CD8-positive, alpha-beta memory T cell (primary cell): ENCODE data around the gene NDUFB5. TPM values are rescaled to one million over a fixed set of nuclear protein-coding genes. Genes with fewer than 3 reads are reported as not detected.

ENCODE experiments used
- CTCF ChIA-PET: fragments of 350-600 bp; sonication (Branson Sonifier 250); formaldehyde crosslinking; loops from one replicate; lab custom pipeline; 2021; ENCODE audit warnings: antibody characterized with exemption; lab: Charles Lee
- POLR2A ChIA-PET: fragments of 350-600 bp; sonication (Branson Sonifier 250); formaldehyde crosslinking; loops from one replicate; lab custom pipeline; 2021; ENCODE audit warnings: antibody characterized with exemption; lab: Charles Lee
- DNase-seq, 5 donors: peaks; one replicate each; pipeline versions ENCODE4 v3.0.0 to v3.0.0-alpha.2; 2020 to 2022; ENCODE audit warnings: mixed read lengths in 1 of 5
- H3K27ac ChIP-seq: one replicate; pipeline ENCODE4 v1.7.0; 2013; ENCODE audit warnings: low read depth, mild to moderate bottlenecking, low read length, moderate library complexity
- H3K27me3 ChIP-seq: 2 replicates; pipeline ENCODE4 v1.7.0; 2013; ENCODE audit warnings: low read length, mild to moderate bottlenecking; ENCODE audit not compliant: insufficient read depth, poor library complexity, severe bottlenecking
- H3K36me3 ChIP-seq: 2 replicates; pipeline ENCODE4 v1.7.0; 2013; ENCODE audit warnings: mild to moderate bottlenecking, low read length, moderate library complexity; ENCODE audit not compliant: insufficient read depth
- H3K4me1 ChIP-seq: 2 replicates; pipeline ENCODE4 v1.7.0; 2013; ENCODE audit warnings: mild to moderate bottlenecking, low read length, moderate library complexity; ENCODE audit not compliant: insufficient read depth
- H3K4me3 ChIP-seq: 2 replicates; pipeline ENCODE4 v1.7.0; 2013; ENCODE audit warnings: mild to moderate bottlenecking, low read length
- H3K9me3 ChIP-seq: 2 replicates; pipeline ENCODE4 v1.7.0; 2013; ENCODE audit warnings: mild to moderate bottlenecking, low read length
- H3K27ac Mint-ChIP-seq, 8 donors: one replicate each; pipeline ENCODE4 v1.8.0; 2020 to 2021; ENCODE audit warnings: mixed read lengths in 8 of 8, mild to moderate bottlenecking in 6 of 8, inconsistent platforms in 3 of 8, moderate library complexity in 3 of 8
- H3K27me3 Mint-ChIP-seq, 2 donors: one replicate each; pipeline ENCODE4 v1.8.0; 2020 to 2021; ENCODE audit warnings: mixed read lengths in 2 of 2, mild to moderate bottlenecking in 1 of 2, moderate library complexity in 1 of 2
- H3K36me3 Mint-ChIP-seq, 3 donors: one replicate each; pipeline ENCODE4 v1.8.0; 2020 to 2021; ENCODE audit warnings: mixed read lengths in 3 of 3, inconsistent platforms in 1 of 3, mild to moderate bottlenecking in 1 of 3
- H3K4me1 Mint-ChIP-seq, 3 donors: one replicate each; pipeline ENCODE4 v1.8.0; 2020 to 2021; ENCODE audit warnings: mixed read lengths in 3 of 3, inconsistent platforms in 1 of 3, mild to moderate bottlenecking in 1 of 3
- H3K4me3 Mint-ChIP-seq, 7 donors: one replicate each; pipeline ENCODE4 v1.8.0; 2020 to 2021; ENCODE audit warnings: mixed read lengths in 7 of 7, mild to moderate bottlenecking in 6 of 7, moderate library complexity in 4 of 7, inconsistent platforms in 2 of 7
- H3K9me3 Mint-ChIP-seq, 5 donors: one replicate each; pipeline ENCODE4 v1.8.0; 2020 to 2022; ENCODE audit warnings: mixed read lengths in 5 of 5, mild to moderate bottlenecking in 3 of 5, moderate library complexity in 2 of 5, inconsistent platforms in 1 of 5
- polyA plus RNA-seq: library from polyadenylated mRNA; unstranded; fragments of 300-500 nt; fragmentation: Illumina TruSeq; gene quantifications from one replicate; pipeline ENCODE4 v1.2.3, GENCODE V29; 2021
- total RNA-seq, 2 experiments: library from RNA; stranded (reverse); gene quantifications; one replicate each; pipeline ENCODE4 v1.2.3, GENCODE V29; 2021

Gene NDUFB5
- total and polyA plus RNA-seq, 3 experiments from 2014 or later: 66.5 to 126 (median 110) TPM

GRCh38 chr3:179589143-179589542, 15.5 kb upstream of the NDUFB5 start:
- Histone ChIP-seq H3K4me1 (no peaks in the 10 kb centered on the region), H3K27ac (no peak overlapping the region), H3K9me3 (no peaks in the 10 kb centered on the region), H3K36me3 (peaks cover 22% of the 10 kb centered on the region), H3K27me3 (no peaks in the 10 kb centered on the region), H3K4me3 (no peak overlapping the region)
- Mint-ChIP-seq H3K27ac (peak overlapping the region in 3 of 8 donors; percentile 39 to 69 (median 63)), H3K36me3 (peaks cover 0 to 75% (median 12%) of the 10 kb centered on the region in 3 donors), H3K9me3 (no peaks in the 10 kb centered on the region), H3K4me1 (no peaks in the 10 kb centered on the region), H3K27me3 (no peaks in the 10 kb centered on the region), H3K4me3 (no peak overlapping the region)
- ChIA-PET CTCF (interaction anchor here (1.2 kb wide), 1 partner anchor 21 kb away, joined by 3 read pairs; no protein-coding TSS in a partner anchor), POLR2A (no interaction called here)
- no peak for DNase-seq

DNA sequence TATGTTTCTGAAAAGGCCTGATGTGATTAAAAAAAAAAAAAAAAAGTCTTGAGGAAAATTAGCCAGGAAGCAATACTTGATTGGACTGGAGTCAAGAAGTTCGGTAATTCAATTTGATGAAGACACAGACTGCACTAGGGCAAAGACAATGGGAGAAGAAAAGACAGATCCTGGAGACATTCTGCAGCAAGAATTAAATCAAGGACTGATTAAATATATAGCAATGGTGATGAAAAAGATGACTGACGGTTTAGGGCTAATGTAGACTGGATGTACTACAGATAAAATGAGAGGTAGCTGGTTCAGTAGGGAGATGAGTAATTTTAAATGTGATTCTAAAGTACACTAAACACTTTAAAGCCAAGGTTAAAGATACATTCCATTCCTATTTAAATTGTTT, 13.9 kb upstream of the NDUFB5 start:
- Histone ChIP-seq H3K9me3 (no peaks in the 10 kb centered on the region), H3K27me3 (no peaks in the 10 kb centered on the region), H3K27ac (no peak overlapping the region), H3K4me1 (no peaks in the 10 kb centered on the region), H3K4me3 (no peak overlapping the region), H3K36me3 (peaks cover 24% of the 10 kb centered on the region)
- no peaks in the 10 kb centered on the region for H3K27me3 Mint-ChIP-seq
- no peak for DNase-seq
- peaks cover 0 to 2% (median 0%) of the 10 kb centered on the region in 3 donors for H3K4me1 Mint-ChIP-seq
- H3K27ac Mint-ChIP-seq: peak overlapping the region in 3 of 8 donors; percentile 6 to 52 (median 47)
- ChIA-PET CTCF (interaction anchor here (1.4 kb wide), 1 partner anchor 16 kb away, joined by 3 read pairs; no protein-coding TSS in a partner anchor), POLR2A (no interaction called here)
- H3K4me3 Mint-ChIP-seq: no peak overlapping the region
- H3K36me3 Mint-ChIP-seq: peaks cover 0 to 81% (median 12%) of the 10 kb centered on the region in 3 donors
- no peaks in the 10 kb centered on the region for H3K9me3 Mint-ChIP-seq

GRCh38 chr3:179591313-179591712, 13.3 kb upstream of the NDUFB5 start:
- no peaks in the 10 kb centered on the region for H3K4me1 ChIP-seq
- Mint-ChIP-seq H3K36me3 (peaks cover 0 to 79% (median 11%) of the 10 kb centered on the region in 3 donors), H3K4me3 (no peak overlapping the region), H3K4me1 (peaks cover 0 to 4% (median 0%) of the 10 kb centered on the region in 3 donors), H3K9me3 (no peaks in the 10 kb centered on the region), H3K27ac (peak overlapping the region in 1 of 8 donors; percentile 46), H3K27me3 (no peaks in the 10 kb centered on the region)
- H3K4me3 ChIP-seq: no peak overlapping the region
- H3K36me3 ChIP-seq: peaks cover 27% of the 10 kb centered on the region
- no peaks in the 10 kb centered on the region for H3K9me3 ChIP-seq
- CTCF ChIA-PET: interaction anchor here (1.4 kb wide), 1 partner anchor 16 kb away, joined by 3 read pairs; no protein-coding TSS in a partner anchor
- POLR2A ChIA-PET: no interaction called here
- no peak for DNase-seq
- no peaks in the 10 kb centered on the region for H3K27me3 ChIP-seq
- H3K27ac ChIP-seq: no peak overlapping the region

DNA sequence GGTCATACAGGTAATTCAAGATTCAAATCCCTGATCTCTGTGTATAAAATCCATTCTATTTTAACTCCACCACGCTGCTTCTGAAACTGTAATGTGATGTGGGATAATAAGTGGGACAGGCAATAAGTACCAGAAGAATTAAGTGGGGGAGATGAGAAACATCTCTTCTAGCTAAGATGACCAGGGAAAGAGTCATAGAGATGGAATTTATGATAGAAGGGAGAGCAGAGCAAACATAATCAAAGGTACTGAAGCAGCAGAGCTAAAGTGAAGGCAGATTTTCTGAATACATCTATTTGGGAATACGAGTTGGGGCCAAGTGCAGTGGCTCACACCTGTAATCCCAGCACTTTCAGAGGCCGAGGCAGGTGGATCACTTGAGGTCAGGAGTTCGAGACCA, 5.1 kb upstream of the NDUFB5 start:
- ChIA-PET CTCF (no interaction called here), POLR2A (interaction anchor here (0.7 kb wide), 1 partner anchor 278 kb away, joined by 3 read pairs; no protein-coding TSS in a partner anchor)
- peak overlapping the region in 1 of 7 donors; percentile 35 for H3K4me3 Mint-ChIP-seq
- H3K4me1 Mint-ChIP-seq: peaks cover 17 to 35% (median 20%) of the 10 kb centered on the region in 3 donors
- Histone ChIP-seq H3K36me3 (peaks cover 28% of the 10 kb centered on the region), H3K4me3 (no peak overlapping the region), H3K27ac (no peak overlapping the region), H3K9me3 (no peaks in the 10 kb centered on the region), H3K27me3 (no peaks in the 10 kb centered on the region), H3K4me1 (peaks cover 11% of the 10 kb centered on the region)
- no peak for DNase-seq
- no peaks in the 10 kb centered on the region for H3K9me3 Mint-ChIP-seq
- peak overlapping the region in 1 of 8 donors; percentile 1 for H3K27ac Mint-ChIP-seq
- peaks cover 4 to 74% (median 10%) of the 10 kb centered on the region in 3 donors for H3K36me3 Mint-ChIP-seq
- peaks cover 0 to 3% of the 10 kb centered on the region in 2 donors for H3K27me3 Mint-ChIP-seq

- H3K4me3 Mint-ChIP-seq: peak overlapping the region; percentile 98 to 100 (median 99)
- Histone ChIP-seq H3K27ac (no peak overlapping the region), H3K4me1 (peaks cover 20% of the 10 kb centered on the region), H3K4me3 (no peak overlapping the region), H3K9me3 (no peaks in the 10 kb centered on the region), H3K36me3 (peaks cover 12% of the 10 kb centered on the region), H3K27me3 (no peaks in the 10 kb centered on the region)
- H3K27me3 Mint-ChIP-seq: peaks cover 0 to 3% of the 10 kb centered on the region in 2 donors
- DNase-seq: no peak
- peaks cover 4 to 54% (median 4%) of the 10 kb centered on the region in 3 donors for H3K36me3 Mint-ChIP-seq
- ChIA-PET POLR2A (no interaction called here), CTCF (interaction anchor here (1.1 to 1.5 kb wide), 2 partner anchors 41 to 456 kb away, joined by 3 to 4 read pairs; partner anchors contain the start of gene ACTL6A)
- H3K4me1 Mint-ChIP-seq: peaks cover 35 to 65% (median 37%) of the 10 kb centered on the region in 3 donors
- H3K27ac Mint-ChIP-seq: peak overlapping the region in 6 of 8 donors; percentile 23 to 99 (median 98)
- no peaks in the 10 kb centered on the region for H3K9me3 Mint-ChIP-seq
These were observed 1.3 kb upstream of the NDUFB5 start for GRCh38 chr3:179603321-179603720.

DNA sequence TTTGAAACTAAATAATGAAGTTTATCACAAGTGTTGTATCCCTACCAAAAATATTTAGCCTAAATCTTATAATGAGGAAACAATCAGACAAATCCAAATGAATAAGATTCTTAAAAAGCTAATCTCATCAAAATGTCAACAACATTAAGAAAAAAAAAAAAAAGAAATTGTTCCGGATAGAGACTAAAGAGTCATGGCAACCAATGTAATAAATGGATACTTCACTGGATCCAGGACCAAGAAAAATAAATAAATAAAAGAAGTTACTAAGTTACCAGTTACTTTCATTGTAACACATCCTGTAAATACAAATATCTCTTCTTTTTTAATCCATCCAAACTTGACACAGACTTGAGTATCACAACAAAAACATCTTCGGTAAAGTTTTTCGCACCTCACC, 763 bp upstream of the NDUFB5 start:
- H3K4me3 ChIP-seq: peak overlapping the region; percentile 82
- H3K9me3 ChIP-seq: no peaks in the 10 kb centered on the region
- peak overlapping the region; percentile 91 for H3K27ac ChIP-seq
- ChIA-PET POLR2A (no interaction called here), CTCF (interaction anchor here (1.1 to 1.5 kb wide), 2 partner anchors 41 to 456 kb away, joined by 3 to 4 read pairs; partner anchors contain the start of gene ACTL6A)
- H3K9me3 Mint-ChIP-seq: no peaks in the 10 kb centered on the region
- H3K27me3 Mint-ChIP-seq: peaks cover 0 to 3% of the 10 kb centered on the region in 2 donors
- no peak for DNase-seq
- no peaks in the 10 kb centered on the region for H3K27me3 ChIP-seq
- H3K4me3 Mint-ChIP-seq: peak overlapping the region; percentile 98 to 100 (median 99)
- peak overlapping the region; percentile 98 to 100 (median 99) for H3K27ac Mint-ChIP-seq
- H3K36me3 ChIP-seq: peaks cover 7% of the 10 kb centered on the region
- peaks cover 20% of the 10 kb centered on the region for H3K4me1 ChIP-seq
- H3K36me3 Mint-ChIP-seq: peaks cover 4 to 49% (median 4%) of the 10 kb centered on the region in 3 donors
- H3K4me1 Mint-ChIP-seq: peaks cover 38 to 68% (median 40%) of the 10 kb centered on the region in 3 donors

- Histone ChIP-seq H3K27ac (no peak overlapping the region), H3K4me1 (peaks cover 28% of the 10 kb centered on the region), H3K4me3 (no peak overlapping the region), H3K27me3 (no peaks in the 10 kb centered on the region), H3K9me3 (no peaks in the 10 kb centered on the region), H3K36me3 (no peaks in the 10 kb centered on the region)
- Mint-ChIP-seq H3K27ac (peak overlapping the region in 6 of 8 donors; percentile 6 to 88 (median 54)), H3K4me3 (peak overlapping the region in 5 of 7 donors; percentile 16 to 77 (median 30)), H3K27me3 (peaks cover 0 to 3% of the 10 kb centered on the region in 2 donors), H3K9me3 (no peaks in the 10 kb centered on the region), H3K4me1 (peaks cover 48 to 66% (median 57%) of the 10 kb centered on the region in 3 donors), H3K36me3 (peaks cover 4 to 36% (median 5%) of the 10 kb centered on the region in 3 donors)
- CTCF ChIA-PET: interaction anchor here (1.1 kb wide), 1 partner anchor 16 kb away, joined by 3 read pairs; no protein-coding TSS in a partner anchor
- no peak for DNase-seq
- POLR2A ChIA-PET: no interaction called here
These were observed 2.0 kb downstream of the NDUFB5 start for GRCh38 chr3:179606534-179607085.
